Kidney (tissue), 14 donors: ENCODE measurements around the gene CA10. TPM values are rescaled to one million over a fixed set of nuclear protein-coding genes. Genes with fewer than 3 reads are reported as not detected.

Experiments used
- DNase-seq, 5 donors: peaks; one replicate each; pipeline ENCODE4 v3.0.0-alpha.2; 2013 to 2020
- FAIRE-seq: peaks from 2 replicates; lab custom pipeline; 2012; peaks lifted over from hg19 to GRCh38; lab: Jason Lieb, UNC
- H3K27ac ChIP-seq, 2 donors: one replicate each; pipeline ENCODE4 v1.7.0; 2013; ENCODE audit warnings: low read depth in 2 of 2, low read length in 2 of 2, inconsistent platforms in 1 of 2
- H3K27me3 ChIP-seq: one replicate; pipeline ENCODE4 v1.7.1; 2013; ENCODE audit warnings: low read length, inconsistent platforms; ENCODE audit not compliant: control insufficient read depth, insufficient read depth
- H3K36me3 ChIP-seq, 3 donors: one replicate each; pipeline versions ENCODE4 v1.7.0 to v1.7.1; 2013; ENCODE audit warnings: low read length in 3 of 3, control low read depth in 1 of 3, inconsistent platforms in 1 of 3; ENCODE audit not compliant: insufficient read depth in 3 of 3, control insufficient read depth in 2 of 3
- H3K4me1 ChIP-seq, 3 donors: one replicate each; pipeline versions ENCODE4 v1.7.0 to v1.7.1; 2013; ENCODE audit warnings: low read length in 3 of 3, inconsistent platforms in 1 of 3, low read depth in 1 of 3; ENCODE audit not compliant: control insufficient read depth in 2 of 3, insufficient read depth in 2 of 3
- H3K4me3 ChIP-seq, 3 donors: one replicate each; pipeline versions ENCODE4 v1.7.0 to v1.8.1; 2013; ENCODE audit warnings: low read length in 3 of 3, control low read depth in 1 of 3, inconsistent platforms in 1 of 3
- H3K9ac ChIP-seq, 3 donors: one replicate each; pipeline versions ENCODE4 v1.7.0 to v1.7.1; 2013; ENCODE audit warnings: low read length in 3 of 3, control low read depth in 1 of 3, inconsistent platforms in 1 of 3
- H3K9me3 ChIP-seq, 3 donors: one replicate each; pipeline versions ENCODE4 v1.7.0 to v1.7.1; 2013; ENCODE audit warnings: low read length in 3 of 3, control low read depth in 1 of 3, inconsistent platforms in 1 of 3; ENCODE audit not compliant: control insufficient read depth in 2 of 3, insufficient read depth in 1 of 3
- intact Hi-C: fragments of 100-400 bp; cut with DNase I; formaldehyde crosslinking; loops from one replicate; pipeline ENCODE4 v1.11.1; 2022
- polyA plus RNA-seq: library from polyadenylated mRNA; stranded (reverse); fragments of 350-450 nt; fragmentation: Illumina TruSeq; extraction: RNeasy Lipid Tissue Mini Kit (QIAGEN cat#74804); gene quantifications from one replicate; pipeline ENCODE4 v1.2.3, GENCODE V29; 2014; ENCODE audit warnings: low read depth, low replicate concordance; ENCODE audit not compliant: insufficient read depth
- total RNA-seq: library from RNA; stranded (reverse); fragmentation: NEBNext Ultra II Directional; extraction: Animal tissue kit (Norgen Biotek cat#: 25700); gene quantifications from one replicate; pipeline ENCODE4 v1.2.1, GENCODE V29; 2021
- TF ChIP-seq, protein P1 (sequence below): IDR thresholded peaks from 3 replicates; pipeline ENCODE4 v1.5.1; 2012; ENCODE audit warnings: mild to moderate bottlenecking, moderate library complexity, borderline replicate concordance; ENCODE audit not compliant: insufficient read depth; ENCODE audit errors: extremely low read depth
- donor health status: control.
- donor health status: control.
- donor health status: control.
- donor health status: control.
- donor health status: control.
- donor health status: DM: yes; HTN: yes; CAD: no.
- donor health status: Normal renal cell carcinoma (clear cell type).

The CA10 gene
- total and polyA plus RNA-seq, 2 donors from 2014 or later = 3.7 to 9.8 TPM

GRCh38 chr17:51601622-51602261 is 556.8 kb downstream of the CA10 start:
- no peaks in the 10 kb centered on the region for H3K9me3 ChIP-seq
- TF ChIP-seq, protein P1, sequence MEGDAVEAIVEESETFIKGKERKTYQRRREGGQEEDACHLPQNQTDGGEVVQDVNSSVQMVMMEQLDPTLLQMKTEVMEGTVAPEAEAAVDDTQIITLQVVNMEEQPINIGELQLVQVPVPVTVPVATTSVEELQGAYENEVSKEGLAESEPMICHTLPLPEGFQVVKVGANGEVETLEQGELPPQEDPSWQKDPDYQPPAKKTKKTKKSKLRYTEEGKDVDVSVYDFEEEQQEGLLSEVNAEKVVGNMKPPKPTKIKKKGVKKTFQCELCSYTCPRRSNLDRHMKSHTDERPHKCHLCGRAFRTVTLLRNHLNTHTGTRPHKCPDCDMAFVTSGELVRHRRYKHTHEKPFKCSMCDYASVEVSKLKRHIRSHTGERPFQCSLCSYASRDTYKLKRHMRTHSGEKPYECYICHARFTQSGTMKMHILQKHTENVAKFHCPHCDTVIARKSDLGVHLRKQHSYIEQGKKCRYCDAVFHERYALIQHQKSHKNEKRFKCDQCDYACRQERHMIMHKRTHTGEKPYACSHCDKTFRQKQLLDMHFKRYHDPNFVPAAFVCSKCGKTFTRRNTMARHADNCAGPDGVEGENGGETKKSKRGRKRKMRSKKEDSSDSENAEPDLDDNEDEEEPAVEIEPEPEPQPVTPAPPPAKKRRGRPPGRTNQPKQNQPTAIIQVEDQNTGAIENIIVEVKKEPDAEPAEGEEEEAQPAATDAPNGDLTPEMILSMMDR = no peak
- no peak overlapping the region for H3K27ac ChIP-seq
- H3K36me3 ChIP-seq = no peaks in the 10 kb centered on the region
- DNase-seq (no peak), FAIRE-seq (no peak)
- intact Hi-C loops = no loop called here
- no peak overlapping the region for H3K9ac ChIP-seq
- no peaks in the 10 kb centered on the region for H3K27me3 ChIP-seq
- no peak overlapping the region for H3K4me3 ChIP-seq
- H3K4me1 ChIP-seq = no peaks in the 10 kb centered on the region

- Histone ChIP-seq H3K9ac (no peak overlapping the region), H3K27me3 (no peaks in the 10 kb centered on the region), H3K4me3 (no peak overlapping the region), H3K4me1 (no peaks in the 10 kb centered on the region), H3K36me3 (no peaks in the 10 kb centered on the region), H3K9me3 (no peaks in the 10 kb centered on the region), H3K27ac (no peak overlapping the region)
- TF ChIP-seq, protein P1 = no peak
- DNase-seq = no peak
- no peak for FAIRE-seq
- intact Hi-C loops = no loop called here
Observed at GRCh38 chr17:51598824-51599223, 559.7 kb downstream of the CA10 start.

- no peaks in the 10 kb centered on the region for H3K4me1 ChIP-seq
- no peak for DNase-seq
- intact Hi-C loops = no loop called here
- no peaks in the 10 kb centered on the region for H3K27me3 ChIP-seq
- no peak overlapping the region for H3K9ac ChIP-seq
- no peaks in the 10 kb centered on the region for H3K36me3 ChIP-seq
- TF ChIP-seq, protein P1 = no peak
- no peak for FAIRE-seq
- H3K4me3 ChIP-seq = no peak overlapping the region
- H3K9me3 ChIP-seq = no peaks in the 10 kb centered on the region
- H3K27ac ChIP-seq = no peak overlapping the region
Observed at GRCh38 chr17:51597345-51597744, 561.2 kb downstream of the CA10 start.
